H1 (cell line): Measurements from ENCODE around the gene KIZ. TPM values are rescaled to one million over a fixed set of nuclear protein-coding genes. Genes with fewer than 3 reads are reported as not detected.

Experiments
- CTCF ChIA-PET: fragments of 300-600 bp; sonication (Branson Sonifier 250); formaldehyde crosslinking; loops from one replicate; lab custom pipeline; 2021; ENCODE audit not compliant: partially characterized antibody; lab: Charles Lee
- POLR2A ChIA-PET: fragments of 300-600 bp; sonication (Branson Sonifier 250); formaldehyde crosslinking; loops from one replicate; lab custom pipeline; 2021; ENCODE audit warnings: inconsistent platforms; ENCODE audit not compliant: partially characterized antibody; lab: Charles Lee
- DNase-seq, 2 experiments: peaks; one replicate each; pipeline versions ENCODE4 v3.0.0 to v3.0.0-alpha.2; 2010 to 2022; ENCODE audit warnings: low spot score in 2 of 2, low read depth in 1 of 2, mixed read lengths in 1 of 2
- FAIRE-seq: peaks from 2 replicates; lab custom pipeline; 2011; peaks lifted over from hg19 to GRCh38; lab: Jason Lieb, UNC
- H2AFZ ChIP-seq: 2 replicates; pipeline ENCODE4 v1.8.1; 2012; ENCODE audit warnings: low read length, inconsistent platforms
- H2AK5ac ChIP-seq: 2 replicates; pipeline ENCODE4 v1.6.1; 2013; ENCODE audit warnings: low read depth, low read length
- H2BK120ac ChIP-seq: replicated peaks from 2 replicates; pipeline ENCODE3; 2013; ENCODE audit warnings: low read depth, low read length, inconsistent platforms
- H2BK12ac ChIP-seq: 2 replicates; pipeline ENCODE4 v1.6.1; 2013; ENCODE audit warnings: low read depth, low read length
- H2BK15ac ChIP-seq: 2 replicates; pipeline ENCODE4 v1.6.1; 2013; ENCODE audit warnings: low read length
- H2BK20ac ChIP-seq: 2 replicates; pipeline ENCODE4 v1.6.1; 2013; ENCODE audit warnings: low read length
- H2BK5ac ChIP-seq: 2 replicates; pipeline ENCODE4 v1.6.1; 2013; ENCODE audit warnings: low read depth, low read length
- H3K14ac ChIP-seq: 2 replicates; pipeline ENCODE4 v1.6.1; 2013; ENCODE audit warnings: inconsistent platforms; ENCODE audit not compliant: insufficient read length
- H3K18ac ChIP-seq: 2 replicates; pipeline ENCODE4 v1.6.1; 2013; ENCODE audit warnings: low read length; ENCODE audit errors: extremely low read depth
- H3K23ac ChIP-seq: 2 replicates; pipeline ENCODE4 v1.6.1; 2013; ENCODE audit warnings: inconsistent platforms; ENCODE audit not compliant: insufficient read length
- H3K23me2 ChIP-seq: 2 replicates; pipeline ENCODE4 v1.6.1; 2013; ENCODE audit warnings: low read depth, low read length
- H3K27ac ChIP-seq: 2 replicates; pipeline ENCODE4 v1.6.1; 2011; ENCODE audit warnings: low read depth, low read length, inconsistent platforms
- H3K27me3 ChIP-seq, 4 experiments: replicated peaks in 1 of 4; 1 replicate in 1 of 4; 2 replicates in 3 of 4; pipeline versions ENCODE4 v1.6.1 to v1.8.1; 2011 to 2013; ENCODE audit warnings: low read length in 3 of 4, mild to moderate bottlenecking in 3 of 4, inconsistent platforms in 2 of 4, mixed read lengths in 2 of 4, moderate library complexity in 1 of 4; ENCODE audit not compliant: control insufficient read depth in 3 of 4, insufficient read depth in 3 of 4; ENCODE audit errors: extremely low read depth in 1 of 4
- H3K36me3 ChIP-seq, 4 experiments: 2 replicates each; pipeline versions ENCODE4 v1.6.1 to v1.8.1; 2011 to 2013; ENCODE audit warnings: mild to moderate bottlenecking in 4 of 4, low read length in 3 of 4, moderate library complexity in 2 of 4, control low read depth in 1 of 4, inconsistent platforms in 1 of 4; ENCODE audit not compliant: insufficient read depth in 4 of 4, control insufficient read depth in 2 of 4
- H3K4ac ChIP-seq: replicated peaks from 2 replicates; pipeline ENCODE3; 2013; ENCODE audit warnings: low read length, low read depth, mixed read lengths, inconsistent platforms; ENCODE audit not compliant: insufficient read length
- H3K4me1 ChIP-seq, 4 experiments: replicated peaks in 1 of 4; 1 replicate in 1 of 4; 2 replicates in 3 of 4; pipeline versions ENCODE4 v1.6.1 to v1.8.1; 2011 to 2013; ENCODE audit warnings: low read length in 3 of 4, inconsistent platforms in 2 of 4, mixed read lengths in 1 of 4; ENCODE audit not compliant: insufficient read depth in 4 of 4, control insufficient read depth in 3 of 4
- H3K4me2 ChIP-seq, 2 experiments: 2 replicates each; pipeline versions ENCODE4 v1.6.1 to v1.8.1; 2011 to 2013; ENCODE audit warnings: low read depth in 2 of 2, low read length in 2 of 2, control low read depth in 1 of 2, inconsistent platforms in 1 of 2, mild to moderate bottlenecking in 1 of 2; ENCODE audit not compliant: insufficient read depth in 1 of 2
- H3K4me3 ChIP-seq, 4 experiments: fragments of 200-600, 300-600 bp in 1 of 4; sonication (generic), shearing (Covaris generic), sonication (Bioruptor Twin) in 1 of 4; 2 replicates each; pipeline versions ENCODE4 v1.5.1 to v1.8.1; 2011 to 2016; ENCODE audit warnings: low read length in 4 of 4, low read depth in 3 of 4, control low read depth in 2 of 4, inconsistent platforms in 2 of 4, mild to moderate bottlenecking in 2 of 4, mixed read lengths in 1 of 4, moderate library complexity in 1 of 4; ENCODE audit not compliant: insufficient read depth in 2 of 4; ENCODE audit errors: extremely low read depth in 1 of 4
- H3K56ac ChIP-seq: replicated peaks from 2 replicates; pipeline ENCODE3; 2013; ENCODE audit warnings: low read depth, mild to moderate bottlenecking, mixed read lengths, low read length, inconsistent platforms; ENCODE audit not compliant: insufficient read length
- H3K79me1 ChIP-seq: 2 replicates; pipeline ENCODE4 v1.6.1; 2013; ENCODE audit warnings: low read depth, low read length, control low read depth
- H3K79me2 ChIP-seq, 2 experiments: 2 replicates each; pipeline versions ENCODE4 v1.6.1 to v1.8.1; 2012 to 2013; ENCODE audit warnings: low read length in 2 of 2, mild to moderate bottlenecking in 2 of 2, inconsistent platforms in 1 of 2; ENCODE audit not compliant: insufficient read depth in 2 of 2, control insufficient read depth in 1 of 2
- H3K9ac ChIP-seq, 4 experiments: replicated peaks in 1 of 4; 1 replicate in 1 of 4; 2 replicates in 3 of 4; pipeline versions ENCODE4 v1.6.1 to v1.8.1; 2011 to 2013; ENCODE audit warnings: low read depth in 3 of 4, low read length in 3 of 4, control low read depth in 2 of 4, mild to moderate bottlenecking in 2 of 4, moderate library complexity in 2 of 4, inconsistent platforms in 1 of 4; ENCODE audit errors: extremely low read depth in 1 of 4
- H3K9me3 ChIP-seq, 2 experiments: 2 replicates each; pipeline versions ENCODE4 v1.6.1 to v1.8.1; 2012 to 2013; ENCODE audit warnings: mild to moderate bottlenecking in 2 of 2, moderate library complexity in 2 of 2, control low read depth in 1 of 2, inconsistent platforms in 1 of 2, low read depth in 1 of 2, low read length in 1 of 2, mixed read lengths in 1 of 2; ENCODE audit not compliant: insufficient read depth in 2 of 2
- H4K20me1 ChIP-seq, 2 experiments: replicated peaks in 1 of 2; 2 replicates each; pipeline versions ENCODE3 to v1.8.1; 2011 to 2013; ENCODE audit warnings: inconsistent platforms in 2 of 2, low read length in 2 of 2, mild to moderate bottlenecking in 1 of 2; ENCODE audit not compliant: insufficient read depth in 2 of 2, control insufficient read depth in 1 of 2
- H4K5ac ChIP-seq: 2 replicates; pipeline ENCODE4 v1.6.1; 2013; ENCODE audit warnings: low read length, low read depth, mixed read lengths, inconsistent platforms; ENCODE audit not compliant: insufficient read length
- H4K8ac ChIP-seq: 2 replicates; pipeline ENCODE4 v1.8.0; 2013; ENCODE audit warnings: mild to moderate bottlenecking, moderate library complexity, low read length, inconsistent platforms; ENCODE audit not compliant: insufficient read depth; ENCODE audit errors: extremely low read depth
- H4K91ac ChIP-seq: replicated peaks from 2 replicates; pipeline ENCODE3; 2013; ENCODE audit warnings: low read length, mixed read lengths, inconsistent platforms; ENCODE audit not compliant: insufficient read length
- FOSL1 ChIP-seq: IDR thresholded peaks from 2 replicates; pipeline ENCODE4 v1.6.1; 2011; ENCODE audit warnings: mild to moderate bottlenecking, low read depth, low read length, moderate library complexity; ENCODE audit not compliant: insufficient read depth
- JUND ChIP-seq: IDR thresholded peaks from 2 replicates; pipeline ENCODE4 v1.6.1; 2011; ENCODE audit warnings: mild to moderate bottlenecking, improper control_type of control experiment, low read length
- POLR2AphosphoS5 ChIP-seq: IDR thresholded peaks from 2 replicates; pipeline ENCODE4 v1.6.1; 2011; ENCODE audit warnings: low read depth, low read length
- POU5F1 ChIP-seq: IDR thresholded peaks from 2 replicates; pipeline ENCODE4 v1.6.1; 2011; ENCODE audit warnings: low read depth, mild to moderate bottlenecking, low read length, moderate library complexity
- SP2 ChIP-seq: IDR thresholded peaks from 2 replicates; pipeline ENCODE4 v1.6.1; 2012; ENCODE audit warnings: mild to moderate bottlenecking, low read length, inconsistent platforms
- TBP ChIP-seq: IDR thresholded peaks from 2 replicates; pipeline ENCODE4 v1.6.1; 2011; ENCODE audit warnings: low read depth, low read length, improper control_type of control experiment
- WGBS, 2 experiments: shearing (Covaris generic) in 1 of 2; methylation state at CpG; one replicate each; pipeline versions ENCODE4 v1.1.6 to v1.1.7; 2013 to 2015; ENCODE audit warnings: low lambda C conversion rate in 2 of 2, mixed read lengths in 2 of 2, inconsistent platforms in 1 of 2, low coverage in 1 of 2, missing lambda C conversion rate in 1 of 2; ENCODE audit not compliant: insufficient replicate concordance in 2 of 2, insufficient coverage in 1 of 2, insufficient read length in 1 of 2; ENCODE audit errors: extremely low coverage in 1 of 2, missing lambda C conversion rate in 1 of 2; 5-methylcytosine and 5-hydroxymethylcytosine counted together
- polyA plus RNA-seq, 7 experiments: library from polyadenylated mRNA; depleted of rRNA in 3 of 7; stranded (reverse) in 5 of 7; unstranded in 2 of 7; fragments of >200 nt in 5 of 7; fragments of 200-250 nt in 2 of 7; gene quantifications; 1 replicate in 5 of 7; 2 replicates in 1 of 7; 4 replicates in 1 of 7; pipeline versions ENCODE4 v1.2.1 to v1.2.3, GENCODE V29; 2011 to 2013; ENCODE audit warnings: missing spikeins in 2 of 7, mixed read lengths in 2 of 7
- total RNA-seq: library from RNA; stranded (reverse); fragmentation: NEBNext Ultra II Directional; extraction: Animal tissue kit (Norgen Biotek cat#: 25700); gene quantifications from 2 replicates; pipeline ENCODE4 v1.2.1, GENCODE V29; 2021
- TF ChIP-seq, protein P1 (sequence below): IDR thresholded peaks from 2 replicates; pipeline ENCODE4 v1.6.1; 2012; ENCODE audit warnings: inconsistent platforms

The KIZ gene
- total and polyA plus RNA-seq, 2 of the 8 experiments (the other 6 are each of a cell fraction or from before 2014, with no cell fraction given), result 13.0 to 51.7 TPM

GRCh38 chr20:21118782-21119181 lies 7.1 kb upstream of the KIZ start:
- no peaks in the 10 kb centered on the region for H3K23me2 ChIP-seq
- H3K79me1 ChIP-seq, result no peaks in the 10 kb centered on the region
- H2BK5ac ChIP-seq, result no peak overlapping the region
- no peak overlapping the region; the same call in 1 of the 2 replicates for H2BK12ac ChIP-seq
- no peaks in the 10 kb centered on the region for H3K79me2 ChIP-seq
- H2BK20ac ChIP-seq, result no peak overlapping the region
- H3K36me3 ChIP-seq, result no peaks in the 10 kb centered on the region
- POLR2A ChIA-PET, result interaction anchor here (1.6 kb wide), 1 partner anchor 71 kb away, joined by 3 read pairs; no protein-coding TSS in a partner anchor
- H3K27me3 ChIP-seq, result no peaks in the 10 kb centered on the region; a peak in 2 of 7 replicates
- peaks cover 0 to 3% of the 10 kb centered on the region in 2 experiments; a peak in 1 of 4 replicates for H3K9me3 ChIP-seq
- no peak overlapping the region for H2AFZ ChIP-seq
- H4K91ac ChIP-seq, result no peak overlapping the region
- H3K18ac ChIP-seq, result no peak overlapping the region
- no peak overlapping the region for H4K8ac ChIP-seq
- no peak overlapping the region for H3K14ac ChIP-seq
- H4K20me1 ChIP-seq, result no peaks in the 10 kb centered on the region
- no peak overlapping the region for H3K56ac ChIP-seq
- no peak overlapping the region for H2BK15ac ChIP-seq
- H3K27ac ChIP-seq, result no peak overlapping the region
- no peak overlapping the region for H3K9ac ChIP-seq
- H3K4me3 ChIP-seq, result no peak overlapping the region
- TF ChIP-seq POU5F1 (no peak), SP2 (no peak), FOSL1 (no peak), POLR2AphosphoS5 (no peak), JUND (no peak), TBP (no peak)
- TF ChIP-seq, protein P1, sequence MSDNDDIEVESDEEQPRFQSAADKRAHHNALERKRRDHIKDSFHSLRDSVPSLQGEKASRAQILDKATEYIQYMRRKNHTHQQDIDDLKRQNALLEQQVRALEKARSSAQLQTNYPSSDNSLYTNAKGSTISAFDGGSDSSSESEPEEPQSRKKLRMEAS, result no peak
- no peak overlapping the region for H4K5ac ChIP-seq
- H2BK120ac ChIP-seq, result no peak overlapping the region
- no peak overlapping the region for H3K23ac ChIP-seq
- H2AK5ac ChIP-seq, result no peak overlapping the region
- CTCF ChIA-PET, result interaction anchor here (1.0 to 1.4 kb wide), 4 partner anchors 11 to 386 kb away, joined by 3 to 5 read pairs (median 3); no protein-coding TSS in a partner anchor
- H3K4me1 ChIP-seq, result no peaks in the 10 kb centered on the region
- H3K4me2 ChIP-seq, result no peak overlapping the region
- FAIRE-seq (no peak), DNase-seq (no peak)
- H3K4ac ChIP-seq, result no peak overlapping the region
- 95% methylated on average over 2 of the region's 2 CpGs; no CpG with 5 or more reads in 1 of the 2 experiments for WGBS, 2 experiments
